Measurements from ENCODE around the gene ATP8B3.

Gene ATP8B3

GRCh38 chr19:1794424-1795172 is 17.5 kb downstream of the ATP8B3 start:
- DNase-seq (ENCODE audit: low read depth, low spot score) = no peak
- CTCF ChIA-PET = interaction anchor here (0.7 to 9.8 kb wide), 21 partner anchors 12 to 248 kb away, joined by 3 to 143 read pairs (median 4); partner anchors contain the start of genes ATP8B3 and UQCR11
- TF ChIP-seq CTCF (IDR thresholded peaks at IDR 0.05; ENCODE audit: insufficient read depth, low read length, missing control alignments) = no peak
- no peak overlapping the region for H3K4me3 ChIP-seq (ENCODE audit: low read depth, low read length)
- POLR2A ChIA-PET = no interaction called here

- H3K4me3 ChIP-seq (ENCODE audit: low read depth, low read length) = no peak overlapping the region
- ChIA-PET POLR2A (no interaction called here), CTCF (interaction anchor here (1.0 to 9.8 kb wide), 6 partner anchors 10 to 249 kb away, joined by 3 to 143 read pairs (median 8); no protein-coding TSS in a partner anchor)
- DNase-seq (ENCODE audit: low read depth, low spot score) = no peak
- TF ChIP-seq CTCF (IDR thresholded peaks at IDR 0.05; ENCODE audit: insufficient read depth, low read length, missing control alignments) = no peak
These were observed 20.2 kb downstream of the ATP8B3 start for GRCh38 chr19:1791879-1792278.

- ChIA-PET CTCF (interaction anchor here (1.4 to 2.8 kb wide), 4 partner anchors 11 to 123 kb away, joined by 3 to 19 read pairs (median 4); no protein-coding TSS in a partner anchor), POLR2A (no interaction called here)
- no peak for TF ChIP-seq CTCF (IDR thresholded peaks at IDR 0.05; ENCODE audit: insufficient read depth, low read length, missing control alignments)
- DNase-seq (ENCODE audit: low read depth, low spot score) = no peak
- H3K4me3 ChIP-seq (ENCODE audit: low read depth, low read length) = no peak overlapping the region
These were observed 21.9 kb downstream of the ATP8B3 start for GRCh38 chr19:1790054-1790792.

GRCh38 chr19:1789261-1790041 is 22.6 kb downstream of the ATP8B3 start:
- H3K4me3 ChIP-seq (ENCODE audit: low read depth, low read length) = no peak overlapping the region; the same call in 1 of the 2 replicates
- POLR2A ChIA-PET = no interaction called here
- CTCF ChIA-PET = interaction anchor here (0.6 to 2.8 kb wide), 8 partner anchors 11 to 122 kb away, joined by 3 to 19 read pairs (median 4); no protein-coding TSS in a partner anchor

GRCh38 chr19:1787116-1787515 is 25.0 kb downstream of the ATP8B3 start:
- CTCF ChIA-PET = interaction anchor here (1.1 to 1.5 kb wide), 5 partner anchors 9 to 241 kb away, joined by 3 to 12 read pairs (median 6); no protein-coding TSS in a partner anchor
- POLR2A ChIA-PET = no interaction called here
- H3K4me3 ChIP-seq (ENCODE audit: low read depth, low read length) = no peak overlapping the region
- no peak for DNase-seq (ENCODE audit: low read depth, low spot score)
- no peak for TF ChIP-seq CTCF (IDR thresholded peaks at IDR 0.05; ENCODE audit: insufficient read depth, low read length, missing control alignments)

More at GRCh38 chr19:1789261-1790041, 22.6 kb downstream of the ATP8B3 start:
- DNase-seq (ENCODE audit: low read depth, low spot score) = no peak
- no peak for TF ChIP-seq CTCF (IDR thresholded peaks at IDR 0.05; ENCODE audit: insufficient read depth, low read length, missing control alignments)

Measured in AG04449 (cell line).